ENCODE measurements around the gene CHTOP.
"Not testable (repeated sequence)": the region's sequence is repeated elsewhere in the genome, so short reads cannot be mapped to it uniquely, and the experiment has no call there.

Gene CHTOP

GRCh38 chr1:153631047-153632022 is 2.5 kb upstream of the CHTOP start:
- FAIRE-seq (no peak), DNase-seq (ENCODE audit: low spot score) (no peak)

GRCh38 chr1:153633161-153633753 is 609 bp upstream of the CHTOP start:
- DNase-seq (ENCODE audit: low spot score), result no peak
- FAIRE-seq, result no peak

- FAIRE-seq (no peak), DNase-seq (ENCODE audit: low spot score) (no peak)
These were observed 2.0 kb downstream of the CHTOP start for GRCh38 chr1:153635872-153636271.

GRCh38 chr1:153636312-153636711 is 2.4 kb downstream of the CHTOP start:
- FAIRE-seq, result no peak
- no peak for DNase-seq (ENCODE audit: low spot score)

- DNase-seq (ENCODE audit: low spot score) (no peak), FAIRE-seq (no peak)
These were observed 4.4 kb downstream of the CHTOP start for GRCh38 chr1:153638261-153638660.

- no peak for FAIRE-seq
- no peak for DNase-seq (ENCODE audit: low spot score)
These were observed 5.4 kb downstream of the CHTOP start for GRCh38 chr1:153639280-153639679.

- DNase-seq (ENCODE audit: low spot score); FAIRE-seq: not testable (repeated sequence)
These were observed 6.3 kb downstream of the CHTOP start for GRCh38 chr1:153640213-153640612.

GRCh38 chr1:153640861-153641260 is 7.0 kb downstream of the CHTOP start:
- FAIRE-seq (no peak), DNase-seq (ENCODE audit: low spot score) (no peak)

GRCh38 chr1:153642161-153642560 is 8.3 kb downstream of the CHTOP start:
- FAIRE-seq, result no peak

GRCh38 chr1:153643100-153643499 is 9.2 kb downstream of the CHTOP start:
- no peak for DNase-seq (ENCODE audit: low spot score)
- no peak for FAIRE-seq

More at GRCh38 chr1:153642161-153642560, 8.3 kb downstream of the CHTOP start:
- DNase-seq (ENCODE audit: low spot score), result no peak

GRCh38 chr1:153643816-153644215 is 9.9 kb downstream of the CHTOP start:
- FAIRE-seq (no peak), DNase-seq (ENCODE audit: low spot score) (no peak)

- DNase-seq (ENCODE audit: low spot score) (no peak), FAIRE-seq (no peak)
These were observed 12.9 kb downstream of the CHTOP start for GRCh38 chr1:153646672-153647345.

- DNase-seq (ENCODE audit: low spot score), result no peak
- no peak for FAIRE-seq
These were observed 13.5 kb downstream of the CHTOP start for GRCh38 chr1:153647346-153647714.

GRCh38 chr1:153648000-153648643 is 14.3 kb downstream of the CHTOP start:
- FAIRE-seq (no peak), DNase-seq (ENCODE audit: low spot score) (peak; percentile 16)

- FAIRE-seq, result no peak
These were observed 15.4 kb downstream of the CHTOP start for GRCh38 chr1:153649137-153649862.

GRCh38 chr1:153649863-153650235 is 16.0 kb downstream of the CHTOP start:
- FAIRE-seq, result no peak
- no peak for DNase-seq (ENCODE audit: low spot score)

More at GRCh38 chr1:153649137-153649862, 15.4 kb downstream of the CHTOP start:
- no peak for DNase-seq (ENCODE audit: low spot score)

GRCh38 chr1:153651771-153652170 is 17.9 kb downstream of the CHTOP start:
- DNase-seq (ENCODE audit: low spot score) (no peak), FAIRE-seq (no peak)

GRCh38 chr1:153652805-153653500 is 19.1 kb downstream of the CHTOP start:
- peak; percentile 45 for DNase-seq (ENCODE audit: low spot score)
- no peak for FAIRE-seq

GRCh38 chr1:153655333-153655732 is 21.5 kb downstream of the CHTOP start:
- DNase-seq (ENCODE audit: low spot score) (no peak), FAIRE-seq (no peak)

All from RCC 7860 (cell line).